HG03521 (cell line): ENCODE results near the gene SLC39A13.

Experiments used
- ATAC-seq: cut with Tn5 transposase; IDR thresholded peaks from one replicate; pipeline ENCODE4 v1.9.1; 2021; ENCODE audit warnings: mild to moderate bottlenecking, moderate library complexity; ENCODE audit not compliant: unreplicated experiment

SLC39A13 gene

GRCh38 chr11:47399860-47400767 lies 8.3 kb upstream of the SLC39A13 start:
- peak; percentile 37 for ATAC-seq

DNA sequence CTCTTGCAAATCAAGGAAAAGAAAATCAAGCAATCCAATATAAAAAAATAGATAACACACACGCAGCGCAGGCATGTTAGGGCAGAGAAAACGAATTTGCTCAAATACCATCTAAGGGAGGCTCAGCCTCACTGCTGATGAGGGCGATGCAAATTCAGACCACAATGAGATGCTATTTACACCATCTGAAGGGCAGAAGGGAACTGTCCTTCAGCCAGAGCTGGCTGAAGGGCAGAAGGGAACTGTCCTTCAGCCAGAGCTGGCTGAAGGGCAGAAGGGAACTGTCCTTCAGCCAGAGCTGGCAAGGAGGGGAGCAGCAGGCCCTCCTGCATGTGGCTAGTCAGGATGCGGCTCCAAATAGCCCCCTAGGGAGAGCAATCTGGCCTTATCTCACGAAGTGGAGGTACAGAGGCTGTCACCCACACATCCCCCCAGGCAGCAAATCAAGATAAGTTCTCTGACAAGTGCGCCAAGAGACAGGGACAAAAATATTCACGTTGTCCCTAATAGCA lies 7.6 kb upstream of the SLC39A13 start:
- peak; percentile 56 for ATAC-seq

DNA sequence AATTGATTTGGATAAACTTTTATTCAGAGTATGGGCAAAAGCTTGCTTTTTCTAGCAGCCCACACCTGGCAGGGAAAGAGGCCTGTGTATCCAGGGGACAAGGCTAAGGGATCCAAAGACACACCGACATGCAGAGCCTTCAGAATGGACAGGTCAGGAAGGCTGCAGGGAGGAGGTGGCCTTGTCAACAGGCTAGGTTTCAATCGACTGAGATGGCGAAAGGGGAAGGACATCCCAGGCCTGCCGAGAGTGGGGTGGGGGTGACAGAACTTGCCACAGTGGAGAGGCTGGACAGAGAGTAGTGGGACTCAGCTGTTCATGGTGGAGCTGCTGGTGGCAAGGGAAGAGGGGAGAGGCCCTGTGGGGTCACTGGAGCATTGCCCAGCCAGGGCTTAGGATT lies 5.3 kb upstream of the SLC39A13 start:
- ATAC-seq: no peak

- ATAC-seq: no peak
These were observed 4.8 kb upstream of the SLC39A13 start for GRCh38 chr11:47403571-47403970.

GRCh38 chr11:47406896-47407745 lies 1.3 kb upstream of the SLC39A13 start:
- no peak for ATAC-seq

DNA sequence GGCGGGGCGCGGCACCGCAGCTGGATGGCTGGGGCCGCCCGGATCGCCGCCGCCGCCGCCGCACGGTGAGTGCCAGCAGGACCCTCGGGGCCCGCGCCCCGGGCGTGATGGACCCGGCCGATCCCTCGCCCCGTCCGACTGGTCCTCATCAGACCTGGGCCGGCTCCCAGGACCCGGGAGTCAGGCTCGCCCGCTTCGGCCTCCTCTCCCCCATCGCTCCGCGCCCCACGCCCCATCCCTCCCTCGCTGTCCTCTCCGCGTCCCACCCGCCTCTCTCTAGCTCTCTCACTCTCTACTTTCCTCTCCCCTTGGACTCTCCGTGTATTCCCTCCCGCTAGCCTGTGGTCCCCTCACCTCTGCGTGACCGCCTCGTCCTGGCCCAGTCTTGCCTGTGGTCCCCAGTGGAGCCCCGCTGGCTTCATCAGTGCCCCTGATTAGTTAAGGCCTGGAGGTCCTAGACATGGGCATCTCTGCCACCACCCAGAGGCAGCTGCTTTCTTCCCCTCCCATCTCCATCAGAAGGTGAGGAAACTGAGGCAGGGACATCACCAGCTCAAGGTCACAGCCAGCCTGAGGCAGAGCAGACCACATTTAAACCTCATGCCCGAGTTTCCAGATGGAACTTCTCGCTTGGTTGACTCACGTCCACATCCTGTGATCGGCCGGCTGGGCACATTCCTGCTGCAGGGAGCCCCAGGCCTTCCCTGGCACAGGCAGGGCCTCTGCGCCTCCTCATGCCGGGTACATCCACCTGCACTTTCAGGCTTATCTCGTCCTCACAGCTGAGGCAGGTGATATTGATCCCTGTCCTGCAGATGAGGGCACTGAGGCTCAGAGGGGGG lies 429 bp downstream of the SLC39A13 start:
- no peak for ATAC-seq

GRCh38 chr11:47409440-47410369 lies 1.3 kb downstream of the SLC39A13 start:
- ATAC-seq: no peak

GRCh38 chr11:47410370-47411264 lies 2.2 kb downstream of the SLC39A13 start:
- ATAC-seq: no peak

DNA sequence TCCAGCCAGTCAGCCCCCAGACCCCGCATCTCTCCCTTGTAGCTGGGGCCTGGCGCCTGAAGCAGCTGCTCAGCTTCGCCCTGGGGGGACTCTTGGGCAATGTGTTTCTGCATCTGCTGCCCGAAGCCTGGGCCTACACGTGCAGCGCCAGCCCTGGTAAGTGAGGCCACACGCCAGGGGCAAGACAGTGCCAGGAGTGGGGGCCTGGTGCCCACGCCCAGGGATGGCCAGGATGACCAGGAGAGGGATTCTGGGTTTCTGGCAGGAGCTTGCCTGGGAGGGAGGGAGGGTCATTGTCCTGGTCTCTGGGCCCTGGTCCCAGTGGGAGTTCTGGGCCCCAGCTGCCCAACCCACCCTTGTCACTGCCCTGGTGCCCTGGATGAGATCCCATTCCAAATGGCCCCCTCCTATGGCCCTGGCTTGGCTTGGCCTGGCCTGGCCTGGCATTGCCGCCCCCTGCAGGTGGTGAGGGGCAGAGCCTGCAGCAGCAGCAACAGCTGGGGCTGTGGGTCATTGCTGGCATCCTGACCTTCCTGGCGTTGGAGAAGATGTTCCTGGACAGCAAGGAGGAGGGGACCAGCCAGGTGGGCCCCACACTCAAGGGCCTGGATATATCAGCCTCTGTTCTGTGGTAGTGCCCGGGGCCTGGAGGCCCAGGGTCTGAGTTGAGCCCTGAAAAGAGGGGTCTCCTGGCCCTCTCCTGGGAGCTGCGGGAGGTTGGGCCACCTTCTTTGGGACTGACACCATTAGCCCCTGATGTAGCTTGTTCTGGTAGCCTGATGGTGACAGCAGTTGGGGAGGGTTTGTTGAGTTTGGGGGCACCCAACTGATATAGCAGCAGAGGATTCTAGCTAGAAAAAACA lies 3.7 kb downstream of the SLC39A13 start:
- no peak for ATAC-seq

- ATAC-seq: no peak
These were observed 5.0 kb downstream of the SLC39A13 start for GRCh38 chr11:47413351-47413750.

DNA sequence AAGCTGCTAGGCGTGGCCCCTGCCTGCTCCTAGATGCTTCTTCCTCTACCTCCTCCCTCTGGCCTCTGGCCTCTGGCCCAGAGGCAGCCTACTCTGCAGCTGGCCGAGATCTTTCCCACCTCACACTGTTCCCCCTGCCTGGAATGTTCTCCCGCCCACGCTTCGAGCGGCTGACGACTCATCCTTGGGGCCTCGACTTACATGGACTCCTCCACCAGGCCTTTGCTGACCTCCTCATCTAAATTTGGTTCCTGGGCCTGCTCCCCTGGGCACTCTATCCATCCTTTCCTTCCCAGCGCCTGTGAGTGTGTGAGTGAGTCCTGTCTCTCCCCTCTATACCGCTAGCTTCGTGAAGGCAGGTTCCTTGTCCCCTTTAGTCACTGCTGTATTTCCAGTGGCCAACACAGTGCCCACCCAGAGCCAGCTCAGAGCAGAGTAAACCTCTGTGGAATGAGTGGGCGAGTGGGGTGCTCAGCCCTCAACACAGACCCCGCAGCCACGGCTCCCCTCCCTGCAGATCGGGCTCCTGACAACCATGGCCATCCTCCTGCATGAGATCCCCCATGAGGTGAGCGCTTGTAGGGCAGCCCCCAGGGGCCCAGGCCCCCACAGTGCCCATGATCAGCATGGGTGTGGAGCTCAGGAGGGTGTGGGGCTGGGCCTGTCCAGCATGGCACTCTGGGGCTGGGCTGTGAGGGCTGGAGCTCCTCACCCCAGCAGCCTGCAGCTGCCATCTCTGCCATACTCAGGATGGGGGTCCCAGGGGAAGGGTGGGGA lies 5.7 kb downstream of the SLC39A13 start:
- ATAC-seq: no peak

DNA sequence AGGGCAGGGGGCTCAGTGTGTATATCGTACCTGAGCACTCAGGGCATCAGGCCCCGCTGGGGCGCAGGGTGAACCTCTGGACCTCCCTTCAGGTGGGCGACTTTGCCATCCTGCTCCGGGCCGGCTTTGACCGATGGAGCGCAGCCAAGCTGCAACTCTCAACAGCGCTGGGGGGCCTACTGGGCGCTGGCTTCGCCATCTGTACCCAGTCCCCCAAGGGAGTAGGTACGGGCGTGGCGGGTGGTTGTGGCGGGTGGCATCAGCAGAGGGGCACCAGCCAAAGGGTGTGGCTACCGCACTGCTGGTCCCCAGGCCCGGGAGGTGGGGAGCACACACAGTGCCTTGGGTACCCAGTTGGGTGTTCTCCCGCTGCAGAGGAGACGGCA lies 6.3 kb downstream of the SLC39A13 start:
- no peak for ATAC-seq

DNA sequence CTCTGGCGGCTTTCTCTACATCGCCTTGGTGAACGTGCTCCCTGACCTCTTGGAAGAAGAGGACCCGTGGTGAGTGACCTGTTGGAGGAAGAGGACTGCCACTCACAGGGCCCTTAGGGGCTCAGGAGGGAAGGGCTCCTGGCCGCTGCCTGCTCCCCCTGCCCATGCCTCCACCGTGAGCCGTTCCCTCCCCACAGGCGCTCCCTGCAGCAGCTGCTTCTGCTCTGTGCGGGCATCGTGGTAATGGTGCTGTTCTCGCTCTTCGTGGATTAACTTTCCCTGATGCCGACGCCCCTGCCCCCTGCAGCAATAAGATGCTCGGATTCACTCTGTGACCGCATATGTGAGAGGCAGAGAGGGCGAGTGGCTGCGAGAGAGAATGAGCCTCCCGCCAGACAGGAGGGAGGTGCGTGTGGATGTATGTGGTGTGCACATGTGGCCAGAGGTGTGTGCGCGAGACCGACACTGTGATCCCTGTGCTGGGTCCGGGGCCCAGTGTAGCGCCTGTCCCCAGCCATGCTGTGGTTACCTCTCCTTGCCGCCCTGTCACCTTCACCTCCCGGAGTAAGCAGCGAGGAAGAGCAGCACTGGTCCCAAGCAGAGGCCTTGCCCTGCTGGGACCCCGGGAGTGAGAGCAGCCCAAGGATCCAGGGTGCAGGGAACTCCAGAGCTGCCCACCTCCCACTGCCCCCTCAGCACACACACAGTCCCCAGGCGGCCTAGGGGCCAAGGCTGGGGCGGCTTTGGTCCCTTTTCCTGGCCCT lies 6.9 kb downstream of the SLC39A13 start:
- no peak for ATAC-seq

GRCh38 chr11:47415949-47416472 lies 7.6 kb downstream of the SLC39A13 start:
- ATAC-seq: no peak

GRCh38 chr11:47417712-47418111 lies 9.3 kb downstream of the SLC39A13 start:
- no peak for ATAC-seq
